Stimulated activated CD4-positive, alpha-beta T cell treated with anti-CD3 and anti-CD28 coated beads, Interleukin-2, amount 100 ng/mL, for 24 hours (primary cell): Measurements from ENCODE around the gene CAMK2D.

ENCODE experiments used
- DNase-seq, 2 donors: peaks; one replicate each; pipeline ENCODE4 v3.0.0-alpha.2; 2020

The CAMK2D gene

GRCh38 chr4:113560579-113560978 lies 201.0 kb downstream of the CAMK2D start:
- no peak for DNase-seq

GRCh38 chr4:113559947-113560346 lies 201.6 kb downstream of the CAMK2D start:
- DNase-seq: no peak

- no peak for DNase-seq
Measured at GRCh38 chr4:113556382-113557134, 205.0 kb downstream of the CAMK2D start.

- DNase-seq: no peak
Measured at GRCh38 chr4:113555868-113556267, 205.7 kb downstream of the CAMK2D start.

GRCh38 chr4:113553082-113553481 lies 208.5 kb downstream of the CAMK2D start:
- no peak for DNase-seq

- DNase-seq: no peak
Measured at GRCh38 chr4:113550510-113550909, 211.0 kb downstream of the CAMK2D start.

- DNase-seq: no peak
Measured at GRCh38 chr4:113548303-113548702, 213.2 kb downstream of the CAMK2D start.

- peak; percentile 88 to 91 for DNase-seq
Measured at GRCh38 chr4:113547487-113548042, 214.0 kb downstream of the CAMK2D start.

- no peak for DNase-seq
Measured at GRCh38 chr4:113541933-113542332, 219.6 kb downstream of the CAMK2D start.

- peak; percentile 53 to 70 for DNase-seq
Measured at GRCh38 chr4:113540859-113541258, 220.7 kb downstream of the CAMK2D start.

- peak in 1 of 2 donors; percentile 5 for DNase-seq
Measured at GRCh38 chr4:113539408-113539807, 222.1 kb downstream of the CAMK2D start.

- DNase-seq: no peak
Measured at GRCh38 chr4:113537628-113538027, 223.9 kb downstream of the CAMK2D start.

GRCh38 chr4:113537203-113537602 lies 224.3 kb downstream of the CAMK2D start:
- DNase-seq: no peak

GRCh38 chr4:113534711-113535110 lies 226.8 kb downstream of the CAMK2D start:
- DNase-seq: no peak

- no peak for DNase-seq
Measured at GRCh38 chr4:113531572-113531971, 230.0 kb downstream of the CAMK2D start.

- DNase-seq: no peak
Measured at GRCh38 chr4:113528395-113528794, 233.1 kb downstream of the CAMK2D start.

GRCh38 chr4:113525521-113525920 lies 236.0 kb downstream of the CAMK2D start:
- no peak for DNase-seq

GRCh38 chr4:113524505-113525186 lies 236.9 kb downstream of the CAMK2D start:
- DNase-seq: no peak

- DNase-seq: no peak
Measured at GRCh38 chr4:113524096-113524495, 237.4 kb downstream of the CAMK2D start.

GRCh38 chr4:113522433-113522832 lies 239.1 kb downstream of the CAMK2D start:
- no peak for DNase-seq

GRCh38 chr4:113513382-113513781 lies 248.2 kb downstream of the CAMK2D start:
- no peak for DNase-seq

- no peak for DNase-seq
Measured at GRCh38 chr4:113512880-113513279, 248.7 kb downstream of the CAMK2D start.

- DNase-seq: no peak
Measured at GRCh38 chr4:113511944-113512343, 249.6 kb downstream of the CAMK2D start.

- no peak for DNase-seq
Measured at GRCh38 chr4:113509851-113510250, 251.7 kb downstream of the CAMK2D start.
